Dermis lymphatic vessel endothelial cell (primary cell): ENCODE results near the gene OR51D1. TPM values are rescaled to one million over a fixed set of nuclear protein-coding genes. Genes with fewer than 3 reads are reported as not detected.

Experiments used
- total RNA-seq: library from RNA; depleted of rRNA; stranded (reverse); fragments of >200 nt; gene quantifications from 2 replicates; pipeline ENCODE4 v1.2.1, GENCODE V29; 2014

Gene OR51D1, protein sequence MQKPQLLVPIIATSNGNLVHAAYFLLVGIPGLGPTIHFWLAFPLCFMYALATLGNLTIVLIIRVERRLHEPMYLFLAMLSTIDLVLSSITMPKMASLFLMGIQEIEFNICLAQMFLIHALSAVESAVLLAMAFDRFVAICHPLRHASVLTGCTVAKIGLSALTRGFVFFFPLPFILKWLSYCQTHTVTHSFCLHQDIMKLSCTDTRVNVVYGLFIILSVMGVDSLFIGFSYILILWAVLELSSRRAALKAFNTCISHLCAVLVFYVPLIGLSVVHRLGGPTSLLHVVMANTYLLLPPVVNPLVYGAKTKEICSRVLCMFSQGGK
- total RNA-seq: not detected in 2 replicates

GRCh38 chr11:4636962-4637661 is at the start of gene OR51D1:
Gene OR51D1 (plus strand): TSS chr11:4637477. CDS start chr11:4639791, 2,314 bp downstream.

DNA sequence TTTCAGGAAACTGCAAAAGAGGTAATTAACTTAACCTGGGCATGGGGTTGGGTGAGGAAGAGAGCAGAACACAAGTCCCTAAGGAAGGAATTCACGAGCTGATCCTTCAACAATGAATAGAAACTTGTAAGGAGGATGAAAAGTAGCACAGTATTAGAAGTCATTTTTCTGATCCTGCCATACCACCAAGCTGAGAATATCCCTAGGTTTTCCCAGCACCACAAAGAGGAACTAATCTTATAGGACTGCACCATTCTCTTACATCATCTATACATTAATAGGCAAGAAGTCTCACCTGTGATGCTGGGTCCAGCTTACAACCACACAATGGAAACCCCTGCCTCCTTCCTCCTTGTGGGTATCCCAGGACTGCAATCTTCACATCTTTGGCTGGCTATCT is 43.5 kb upstream of the OR51D1 start, which contains the start of gene OR52I1:
OR52I1 (plus strand) TSS at position 301 of the 400 bp plus-strand sequence; CDS start at position 301, 0 bp downstream.

GRCh38 chr11:4607781-4608666 is 29.3 kb upstream of the OR51D1 start, which contains the start of gene TRIM68:
Gene TRIM68 (minus strand): TSS chr11:4608231. CDS start chr11:4605504, 2,727 bp downstream.

DNA sequence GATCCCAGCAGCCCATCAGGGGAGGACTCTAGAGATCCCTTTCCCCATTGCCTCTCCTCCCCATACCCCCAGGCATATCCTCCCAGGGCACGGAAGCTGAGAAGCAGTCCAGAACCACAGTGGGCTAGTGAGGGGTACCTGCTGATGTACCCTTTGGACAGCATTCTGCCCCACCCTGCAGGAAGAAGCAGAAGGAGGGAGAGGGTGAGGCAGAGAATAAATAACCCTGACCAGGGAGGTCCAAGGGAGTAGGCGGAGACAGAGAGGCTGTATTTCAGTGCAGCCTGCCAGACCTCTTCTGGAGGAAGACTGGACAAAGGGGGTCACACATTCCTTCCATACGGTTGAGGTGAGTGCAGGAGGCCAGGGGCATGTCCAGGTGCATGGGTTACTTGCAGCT is 6.4 kb downstream of the OR51D1 start, which contains the start of gene OR51E1:
OR51E1 (plus strand) TSS at position 301 of the 400 bp plus-strand sequence. CDS start 8,545 bp downstream, outside the sequence.

Other genes with a start within 250 kb of the OR51D1 start
- gene TRIM21, start 243.8 kb upstream of the OR51D1 start, total RNA-seq: 24.8 and 28.7 TPM in 2 replicates
- gene OR52K2, start 188.2 kb upstream of the OR51D1 start, total RNA-seq: not detected in 2 replicates
- gene OR52K1, start 154.8 kb upstream of the OR51D1 start, total RNA-seq: not detected in 2 replicates
- not detected in 2 replicates for gene OR52M1, start 92.3 kb upstream of the OR51D1 start, total RNA-seq
- not detected in 2 replicates for gene OR52I2, start 55.7 kb upstream of the OR51D1 start, total RNA-seq
- not detected in 2 replicates for gene OR52I1, start 43.4 kb upstream of the OR51D1 start, total RNA-seq
- gene TRIM68, start 29.2 kb upstream of the OR51D1 start, total RNA-seq: 7.6 and 11.4 TPM in 2 replicates
- gene OR51E1, start 6.5 kb downstream of the OR51D1 start, total RNA-seq: not detected in 2 replicates
- not detected in 2 replicates for gene OR51E2, start 60.4 kb downstream of the OR51D1 start, total RNA-seq
- not detected in 2 replicates for gene MMP26, start 67.3 kb downstream of the OR51D1 start, total RNA-seq
- gene OR51F1, start 132.5 kb downstream of the OR51D1 start, total RNA-seq: not detected in 2 replicates
- gene OR52R1, start 166.9 kb downstream of the OR51D1 start, total RNA-seq: not detected in 2 replicates
- not detected in 2 replicates for gene OR51F2, start 183.8 kb downstream of the OR51D1 start, total RNA-seq
- not detected in 2 replicates for gene OR51S1, start 211.7 kb downstream of the OR51D1 start, total RNA-seq
- not detected in 2 replicates for gene OR51T1, start 244.4 kb downstream of the OR51D1 start, total RNA-seq